ENCODE data around the gene KLHL2. TPM values are rescaled to one million over a fixed set of nuclear protein-coding genes. Genes with fewer than 3 reads are reported as not detected.

KLHL2 gene
- total RNA-seq, 4 donors from 2014 or later = 9.2 to 19.8 (median 12.0) TPM

- WGBS, 2 donors (ENCODE audit: low coverage in 1 of 2) = 92 to 95% methylated on average over 2 to 3 of the region's 3 CpGs
- no peaks in the 10 kb centered on the region for H3K36me3 ChIP-seq
- intact Hi-C loops (cut with DNase I; ENCODE audit: low total_unique reads) (no loop called here), in situ Hi-C loops (cut with MboI; ENCODE audit: low pct_ligation_motif_present in 1 of 4, low pct_unique_long_range_greater_than_20kb in 1 of 4, low sequenced_read_pairs in 3 of 4) (loop anchor here in 1 of 4 donors (25.0 kb wide), 2 partner anchors 136 to 211 kb away; partner anchors contain the start of gene KLHL2)
- no peaks in the 10 kb centered on the region for H3K9me3 ChIP-seq
- H3K27me3 ChIP-seq = no peaks in the 10 kb centered on the region
- no peak for DNase-seq
- TF ChIP-seq POLR2A (IDR thresholded peaks at IDR 0.05) (no peak), EP300 (IDR thresholded peaks at IDR 0.05; ENCODE audit: low read depth) (no peak), CTCF (IDR thresholded peaks at IDR 0.05) (no peak)
- no peak overlapping the region for H3K4me3 ChIP-seq
- no peaks in the 10 kb centered on the region for H3K4me1 ChIP-seq
- H3K27ac ChIP-seq = no peak overlapping the region
These were observed 140.5 kb downstream of the KLHL2 start for GRCh38 chr4:165347647-165348569.

GRCh38 chr4:165351359-165352130 lies 144.2 kb downstream of the KLHL2 start:
- intact Hi-C loops (cut with DNase I; ENCODE audit: low total_unique reads) = no loop called here
- 79% methylated on average over 5 of the region's 5 CpGs; no CpG with 5 or more reads in 1 of the 2 donors for WGBS, 2 donors (ENCODE audit: low coverage in 1 of 2)

GRCh38 chr4:165355900-165356300 lies 148.5 kb downstream of the KLHL2 start:
- intact Hi-C loops (cut with DNase I; ENCODE audit: low total_unique reads) = no loop called here
- no peaks in the 10 kb centered on the region for H3K36me3 ChIP-seq
- H3K9me3 ChIP-seq = no peaks in the 10 kb centered on the region
- in situ Hi-C loops (cut with MboI; ENCODE audit: low pct_ligation_motif_present in 1 of 4, low pct_unique_long_range_greater_than_20kb in 1 of 4, low sequenced_read_pairs in 3 of 4) = loop anchor here (5.0 to 25.0 kb wide), 4 partner anchors 106 to 221 kb away; no protein-coding TSS in a partner anchor
- no peak overlapping the region for H3K27ac ChIP-seq
- TF ChIP-seq POLR2AphosphoS5 (IDR thresholded peaks at IDR 0.05) (no peak), CTCF (IDR thresholded peaks at IDR 0.05) (peak in 4 of 5 experiments; percentile 19 to 47 (median 40))
- 6 to 7% methylated on average over 2 of the region's 2 CpGs for WGBS, 2 donors (ENCODE audit: low coverage in 1 of 2)
- no peaks in the 10 kb centered on the region for H3K4me1 ChIP-seq
- no peak overlapping the region for H3K4me3 ChIP-seq
- no peak for DNase-seq
- H3K27me3 ChIP-seq = no peaks in the 10 kb centered on the region

More at GRCh38 chr4:165351359-165352130, 144.2 kb downstream of the KLHL2 start:
- H3K4me3 ChIP-seq = no peak overlapping the region
- in situ Hi-C loops (cut with MboI; ENCODE audit: low pct_ligation_motif_present in 1 of 4, low pct_unique_long_range_greater_than_20kb in 1 of 4, low sequenced_read_pairs in 3 of 4) = loop anchor here (10.0 to 25.0 kb wide), 3 partner anchors 111 to 217 kb away; no protein-coding TSS in a partner anchor
- no peaks in the 10 kb centered on the region for H3K9me3 ChIP-seq
- no peak for TF ChIP-seq CTCF (IDR thresholded peaks at IDR 0.05)
- no peak for TF ChIP-seq EP300 (IDR thresholded peaks at IDR 0.05; ENCODE audit: low read depth)
- TF ChIP-seq POLR2AphosphoS5 (IDR thresholded peaks at IDR 0.05) = no peak
- TF ChIP-seq POLR2A (IDR thresholded peaks at IDR 0.05) = no peak
- no peak overlapping the region for H3K27ac ChIP-seq
- H3K27me3 ChIP-seq = no peaks in the 10 kb centered on the region
- no peak for DNase-seq
- H3K36me3 ChIP-seq = no peaks in the 10 kb centered on the region
- H3K4me1 ChIP-seq = no peaks in the 10 kb centered on the region

GRCh38 chr4:165359506-165359905 lies 152.1 kb downstream of the KLHL2 start:
- Histone ChIP-seq H3K36me3 (no peaks in the 10 kb centered on the region), H3K9me3 (no peaks in the 10 kb centered on the region), H3K27ac (no peak overlapping the region), H3K4me3 (no peak overlapping the region), H3K27me3 (no peaks in the 10 kb centered on the region), H3K4me1 (peaks cover 0 to 6% (median 2%) of the 10 kb centered on the region in 4 donors)
- in situ Hi-C loops (cut with MboI; ENCODE audit: low pct_ligation_motif_present in 1 of 4, low pct_unique_long_range_greater_than_20kb in 1 of 4, low sequenced_read_pairs in 3 of 4) = loop anchor here (5.0 to 25.0 kb wide), 4 partner anchors 103 to 225 kb away; no protein-coding TSS in a partner anchor
- WGBS, 2 donors (ENCODE audit: low coverage in 1 of 2) = 51 to 100% methylated on average over 2 of the region's 2 CpGs
- no peak for DNase-seq
- no peak for TF ChIP-seq POLR2A (IDR thresholded peaks at IDR 0.05)
- no peak for TF ChIP-seq CTCF (IDR thresholded peaks at IDR 0.05)
- no peak for TF ChIP-seq EP300 (IDR thresholded peaks at IDR 0.05; ENCODE audit: low read depth)
- no peak for TF ChIP-seq POLR2AphosphoS5 (IDR thresholded peaks at IDR 0.05)
- intact Hi-C loops (cut with DNase I; ENCODE audit: low total_unique reads) = no loop called here
